K562 (cell line): ENCODE results near the gene ARL5C. TPM values are rescaled to one million over a fixed set of nuclear protein-coding genes. Genes with fewer than 3 reads are reported as not detected.
A peak's percentile ranks its signal among the peaks of the same experiment; 100 is the strongest.

Source experiments
- ATAC-seq: fragments of 200-7000 bp; cut with Tn5 transposase; 3 replicates; pipeline ENCODE4 v1.9.1; 2020; ENCODE audit warnings: moderate library complexity
- BruUV-seq: library from RNA; stranded (reverse); fragments of 400-500 nt; replicated peaks from 2 replicates; lab custom pipeline; 2021; lab: Mats Ljungman, UMichigan
- CTCF ChIA-PET: fragments of 300-600 bp; formaldehyde crosslinking; extraction: SDS; loops from one replicate; lab custom pipeline; 2021; ENCODE audit warnings: low intra/inter-chr PET ratio; lab: Yijun Ruan, JAX
- POLR2A ChIA-PET: fragments of 300-600, 350-650 bp; sonication (Branson Sonifier 250); formaldehyde crosslinking; extraction: SDS; loops from one replicate; lab custom pipeline; 2021; ENCODE audit warnings: antibody characterized with exemption, inconsistent platforms; lab: Yijun Ruan, JAX
- DNase-seq, 4 experiments: peaks; one replicate each; pipeline versions ENCODE4 v3.0.0 to v3.0.0-alpha.2; 2011 to 2018; ENCODE audit warnings: low spot score in 3 of 4, mixed read lengths in 3 of 4; ENCODE audit errors: extremely low read depth in 1 of 4
- FAIRE-seq: peaks from 2 replicates; lab custom pipeline; 2011; peaks lifted over from hg19 to GRCh38; lab: Jason Lieb, UNC
- H2AFZ ChIP-seq: 2 replicates; pipeline ENCODE4 v1.6.0; 2011; ENCODE audit warnings: low read depth, low read length, control low read depth, inconsistent platforms
- H3K27ac ChIP-seq: fragments of 200-600 bp; 3 replicates; pipeline ENCODE4 v1.8.0; 2011; ENCODE audit warnings: low read depth, mild to moderate bottlenecking, control low read depth, inconsistent platforms, low read length, moderate library complexity, mixed read lengths; ENCODE audit errors: extremely low read depth
- H3K27me3 ChIP-seq, 2 experiments: fragments of 300-600 bp in 1 of 2; 2 replicates in 1 of 2; 3 replicates in 1 of 2; pipeline versions ENCODE4 v1.6.0 to v1.8.0; 2011; ENCODE audit warnings: inconsistent platforms in 2 of 2, low read length in 2 of 2, mild to moderate bottlenecking in 1 of 2, mixed read lengths in 1 of 2, moderate library complexity in 1 of 2; ENCODE audit not compliant: control insufficient read depth in 2 of 2, insufficient read depth in 2 of 2
- H3K36me3 ChIP-seq: fragments of 300-600 bp; 3 replicates; pipeline ENCODE4 v1.8.0; 2011; ENCODE audit warnings: mild to moderate bottlenecking, low read length, inconsistent platforms; ENCODE audit not compliant: control insufficient read depth, insufficient read depth
- H3K4me1 ChIP-seq, 2 experiments: fragments of 200-600 bp in 1 of 2; replicated peaks in 1 of 2; 2 replicates in 1 of 2; 3 replicates in 1 of 2; pipeline versions ENCODE4 v1.5.1 to v1.8.0; 2011; ENCODE audit warnings: inconsistent platforms in 2 of 2, low read length in 2 of 2, mild to moderate bottlenecking in 1 of 2, mixed read lengths in 1 of 2, moderate library complexity in 1 of 2; ENCODE audit not compliant: control insufficient read depth in 2 of 2, insufficient read depth in 2 of 2
- H3K4me2 ChIP-seq: 2 replicates; pipeline ENCODE4 v1.6.1; 2011; ENCODE audit warnings: low read length, control low read depth, inconsistent platforms, mixed read lengths; ENCODE audit not compliant: insufficient read depth
- H3K4me3 ChIP-seq: fragments of 200-600 bp; sonication (generic), shearing (Covaris generic); 2 replicates; pipeline ENCODE4 v1.5.1; 2016; ENCODE audit warnings: control low read depth, inconsistent platforms
- H3K79me2 ChIP-seq: fragments of 200-600 bp; 3 replicates; pipeline ENCODE4 v1.8.0; 2011; ENCODE audit warnings: low read length, inconsistent platforms; ENCODE audit not compliant: control insufficient read depth, insufficient read depth
- H3K9ac ChIP-seq, 2 experiments: 2 replicates each; pipeline versions ENCODE4 v1.6.0 to v1.6.1; 2011; ENCODE audit warnings: low read depth in 2 of 2, low read length in 2 of 2, control low read depth in 1 of 2, inconsistent platforms in 1 of 2, mild to moderate bottlenecking in 1 of 2, mixed read lengths in 1 of 2; ENCODE audit not compliant: insufficient read depth in 1 of 2
- H3K9me1 ChIP-seq: one replicate; pipeline ENCODE4 v1.6.0; 2011; ENCODE audit warnings: inconsistent platforms, mild to moderate bottlenecking, low read length, moderate library complexity; ENCODE audit not compliant: control insufficient read depth, insufficient read depth
- H3K9me3 ChIP-seq: replicated peaks from 2 replicates; pipeline ENCODE4 v1.5.1; 2011; ENCODE audit warnings: low read depth, low read length, inconsistent platforms; ENCODE audit not compliant: control insufficient read depth, insufficient read depth
- H4K20me1 ChIP-seq: replicated peaks from 2 replicates; pipeline ENCODE4 v1.6.1; 2011; ENCODE audit warnings: low read length, inconsistent platforms, mixed read lengths; ENCODE audit not compliant: control insufficient read depth, insufficient read depth
- CHD1 ChIP-seq: fragments of 200-600 bp; sonication (generic); IDR thresholded peaks from one replicate; pipeline ENCODE4 v1.6.1; 2012; ENCODE audit warnings: mild to moderate bottlenecking, moderate library complexity, low read length, inconsistent platforms
- CXXC5 ChIP-seq: fragments of 250-450 bp; sonication (Bioruptor Pico); IDR thresholded peaks from 2 replicates; pipeline ENCODE4 v1.8.0; 2022; ENCODE audit warnings: inconsistent platforms, mild to moderate bottlenecking, moderate library complexity
- HMGN3 ChIP-seq: IDR thresholded peaks from 2 replicates; pipeline ENCODE4 v1.6.1; 2011; ENCODE audit warnings: borderline replicate concordance, low read depth, mild to moderate bottlenecking, mixed read lengths, low read length; ENCODE audit not compliant: insufficient read length; ENCODE audit errors: extremely low read depth
- L3MBTL2 ChIP-seq: fragments of 450-650 bp; IDR thresholded peaks from 2 replicates; pipeline ENCODE4 v1.6.1; 2016; ENCODE audit warnings: mild to moderate bottlenecking, moderate library complexity
- MAFF ChIP-seq: IDR thresholded peaks from 2 replicates; pipeline ENCODE4 v1.6.1; 2012; ENCODE audit warnings: low read length, improper control_type of control experiment
- MCM2 ChIP-seq: fragments of 450-650 bp; IDR thresholded peaks from 2 replicates; pipeline ENCODE4 v1.6.1; 2017; ENCODE audit warnings: low read depth, mild to moderate bottlenecking
- NFE2 ChIP-seq: IDR thresholded peaks from 2 replicates; pipeline ENCODE4 v1.6.1; 2014; ENCODE audit warnings: antibody characterized with exemption, low read depth
- RAD51 ChIP-seq: fragments of 450-650 bp; IDR thresholded peaks from 2 replicates; pipeline ENCODE4 v1.7.1; 2016; ENCODE audit warnings: low read depth, mild to moderate bottlenecking, borderline replicate concordance
- ZNF239 ChIP-seq: fragments of 250-450 bp; sonication (Bioruptor Pico); IDR thresholded peaks from 2 replicates; pipeline ENCODE4 v1.4.0; 2020; ENCODE audit warnings: mild to moderate bottlenecking
- ZNF274 ChIP-seq: IDR thresholded peaks from 2 replicates; pipeline ENCODE4 v1.6.1; 2011; ENCODE audit warnings: low read depth, mild to moderate bottlenecking, low read length, moderate library complexity, borderline replicate concordance
- ZNF41 ChIP-seq: fragments of 250-450 bp; sonication (Bioruptor Pico); conservative IDR thresholded peaks from 2 replicates; pipeline ENCODE4 v1.4.0; 2020; ENCODE audit warnings: mild to moderate bottlenecking
- WGBS: fragments of 100-300 bp; shearing (Covaris generic); methylation state at CpG from one replicate; pipeline ENCODE4 v1.1.6; 2016; ENCODE audit warnings: low coverage, mixed read lengths; ENCODE audit not compliant: insufficient coverage; ENCODE audit errors: missing lambda C conversion rate; 5-methylcytosine and 5-hydroxymethylcytosine counted together
- in situ Hi-C: fragments of 300-500 bp; cut with MboI; formaldehyde crosslinking; loops from 4 replicates; pipeline ENCODE4 v1.15.0; 2018; ENCODE audit warnings: inconsistent platforms, mixed read lengths
- intact Hi-C: fragments of 100-400 bp; cut with micrococcal nuclease; formaldehyde crosslinking; loops from 2 replicates; pipeline ENCODE4 v1.14.2; 2022
- polyA plus RNA-seq, 8 experiments: library from polyadenylated mRNA; depleted of rRNA in 4 of 8; stranded (reverse) in 5 of 8; unstranded in 3 of 8; fragments of >200 nt; fragmentation: Nextera tagmentation in 2 of 8; fragmentation: Illumina TruSeq in 1 of 8; extraction: Ambion mirVana in 2 of 8; extraction: Trizol in 1 of 8; gene quantifications; 2 replicates each; pipeline versions ENCODE4 v1.2.1 to v1.2.3, GENCODE V29; 2011 to 2014; ENCODE audit warnings: inconsistent platforms in 1 of 8, missing spikeins in 1 of 8
- total RNA-seq, 7 experiments: library from RNA; depleted of rRNA in 6 of 7; stranded (reverse); fragments of >200 nt in 6 of 7; fragmentation: Illumina TruSeq in 2 of 7; extraction: Trizol in 2 of 7; gene quantifications; 2 replicates each; pipeline versions ENCODE4 v1.2.1 to v1.2.3, GENCODE V29; 2011 to 2021; ENCODE audit warnings: low replicate concordance in 1 of 7
- TF ChIP-seq, protein P1 (sequence below): fragments of 250-450 bp; sonication (Bioruptor Pico); IDR thresholded peaks from 2 replicates; pipeline ENCODE4 v1.8.0; 2022; ENCODE audit warnings: inconsistent platforms
- TF ChIP-seq, protein P2 (sequence below): sonication (generic); formaldehyde crosslinking; IDR thresholded peaks from 2 replicates; pipeline ENCODE4 v1.8.1; 2023; ENCODE audit warnings: mild to moderate bottlenecking, missing genetic modification reagents

The ARL5C gene
- total and polyA plus RNA-seq, 9 of the 15 experiments (the other 6 are each of a cell fraction or from before 2014, with no cell fraction given): not detected

- Histone ChIP-seq H4K20me1 (no peaks in the 10 kb centered on the region), H3K27me3 (peaks cover 11 to 53% of the 10 kb centered on the region in 2 experiments), H3K27ac (no peak overlapping the region), H3K4me1 (peaks cover 6 to 8% of the 10 kb centered on the region in 2 experiments; a peak in 3 of 5 replicates), H3K9me3 (no peaks in the 10 kb centered on the region), H3K36me3 (no peaks in the 10 kb centered on the region), H2AFZ (no peak overlapping the region), H3K79me2 (no peaks in the 10 kb centered on the region), H3K9ac (no peak overlapping the region), H3K9me1 (no peaks in the 10 kb centered on the region), H3K4me3 (no peak overlapping the region), H3K4me2 (no peak overlapping the region)
- ATAC-seq: no peak
- ChIA-PET CTCF (no interaction called here), POLR2A (interaction anchor here (0.7 kb wide), 3 partner anchors 16 to 734 kb away, joined by 3 to 5 read pairs (median 3); no protein-coding TSS in a partner anchor)
- peak; percentile 54; the same call in 1 of the 2 replicates for TF ChIP-seq ZNF239 (CRISPR knock-in tag)
- TF ChIP-seq L3MBTL2: no peak
- intact Hi-C loops: no loop called here
- BruUV-seq: no TSS peak
- 2% methylated on average over 3 of the region's 3 CpGs for WGBS
- FAIRE-seq: no peak
- no peak for DNase-seq
- in situ Hi-C loops: no loop called here
Observed at GRCh38 chr17:39116224-39116623, 49.7 kb downstream of the ARL5C start.

- FAIRE-seq (peak; percentile 79), DNase-seq (peak in 2 of 4 experiments; percentile 27 to 32), ATAC-seq (peak; percentile 72)
- intact Hi-C loops: no loop called here
- H3K9ac ChIP-seq: no peak overlapping the region; a peak in 1 of 4 replicates
- no peaks in the 10 kb centered on the region for H3K9me1 ChIP-seq
- BruUV-seq: no TSS peak
- H3K36me3 ChIP-seq: no peaks in the 10 kb centered on the region
- no peaks in the 10 kb centered on the region for H4K20me1 ChIP-seq
- peaks cover 21 to 62% of the 10 kb centered on the region in 2 experiments for H3K27me3 ChIP-seq
- POLR2A ChIA-PET: interaction anchor here (0.6 to 1.4 kb wide), 5 partner anchors 10 to 207 kb away, joined by 3 to 5 read pairs (median 4); no protein-coding TSS in a partner anchor
- H3K4me3 ChIP-seq: no peak overlapping the region
- H3K9me3 ChIP-seq: no peaks in the 10 kb centered on the region
- CTCF ChIA-PET: no interaction called here
- WGBS: 11% methylated on average over 5 of the region's 5 CpGs
- in situ Hi-C loops: no loop called here
- H3K4me2 ChIP-seq: peak overlapping the region; percentile 60
- H3K4me1 ChIP-seq: peaks cover 6 to 8% of the 10 kb centered on the region in 2 experiments; a peak in 3 of 5 replicates
- H3K27ac ChIP-seq: no peak overlapping the region
- H3K79me2 ChIP-seq: no peaks in the 10 kb centered on the region
- H2AFZ ChIP-seq: peak overlapping the region; percentile 76; the same call in 1 of the 2 replicates
- TF ChIP-seq CXXC5 (CRISPR knock-in tag) (no peak), NFE2 (peak; percentile 93), MCM2 (no peak), RAD51 (no peak), HMGN3 (no peak), ZNF41 (no peak), CHD1 (no peak), MAFF (peak; percentile 76), ZNF274 (no peak)
- TF ChIP-seq, protein P1, sequence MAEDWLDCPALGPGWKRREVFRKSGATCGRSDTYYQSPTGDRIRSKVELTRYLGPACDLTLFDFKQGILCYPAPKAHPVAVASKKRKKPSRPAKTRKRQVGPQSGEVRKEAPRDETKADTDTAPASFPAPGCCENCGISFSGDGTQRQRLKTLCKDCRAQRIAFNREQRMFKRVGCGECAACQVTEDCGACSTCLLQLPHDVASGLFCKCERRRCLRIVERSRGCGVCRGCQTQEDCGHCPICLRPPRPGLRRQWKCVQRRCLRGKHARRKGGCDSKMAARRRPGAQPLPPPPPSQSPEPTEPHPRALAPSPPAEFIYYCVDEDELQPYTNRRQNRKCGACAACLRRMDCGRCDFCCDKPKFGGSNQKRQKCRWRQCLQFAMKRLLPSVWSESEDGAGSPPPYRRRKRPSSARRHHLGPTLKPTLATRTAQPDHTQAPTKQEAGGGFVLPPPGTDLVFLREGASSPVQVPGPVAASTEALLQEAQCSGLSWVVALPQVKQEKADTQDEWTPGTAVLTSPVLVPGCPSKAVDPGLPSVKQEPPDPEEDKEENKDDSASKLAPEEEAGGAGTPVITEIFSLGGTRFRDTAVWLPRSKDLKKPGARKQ (CRISPR knock-in tag): no peak
- TF ChIP-seq, protein P2, sequence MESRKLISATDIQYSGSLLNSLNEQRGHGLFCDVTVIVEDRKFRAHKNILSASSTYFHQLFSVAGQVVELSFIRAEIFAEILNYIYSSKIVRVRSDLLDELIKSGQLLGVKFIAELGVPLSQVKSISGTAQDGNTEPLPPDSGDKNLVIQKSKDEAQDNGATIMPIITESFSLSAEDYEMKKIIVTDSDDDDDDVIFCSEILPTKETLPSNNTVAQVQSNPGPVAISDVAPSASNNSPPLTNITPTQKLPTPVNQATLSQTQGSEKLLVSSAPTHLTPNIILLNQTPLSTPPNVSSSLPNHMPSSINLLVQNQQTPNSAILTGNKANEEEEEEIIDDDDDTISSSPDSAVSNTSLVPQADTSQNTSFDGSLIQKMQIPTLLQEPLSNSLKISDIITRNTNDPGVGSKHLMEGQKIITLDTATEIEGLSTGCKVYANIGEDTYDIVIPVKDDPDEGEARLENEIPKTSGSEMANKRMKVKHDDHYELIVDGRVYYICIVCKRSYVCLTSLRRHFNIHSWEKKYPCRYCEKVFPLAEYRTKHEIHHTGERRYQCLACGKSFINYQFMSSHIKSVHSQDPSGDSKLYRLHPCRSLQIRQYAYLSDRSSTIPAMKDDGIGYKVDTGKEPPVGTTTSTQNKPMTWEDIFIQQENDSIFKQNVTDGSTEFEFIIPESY (CRISPR knock-in tag): no peak
Observed at GRCh38 chr17:39115135-39115534, 50.8 kb downstream of the ARL5C start.
